Subcutaneous abdominal adipose tissue (tissue), 5 donors: ENCODE measurements around the gene DENND1A.

Source experiments
- H3K27ac ChIP-seq: one replicate; pipeline ENCODE4 v1.7.0; 2013; ENCODE audit warnings: low read depth, mild to moderate bottlenecking, inconsistent platforms, low read length, moderate library complexity
- H3K27me3 ChIP-seq, 5 donors: one replicate each; pipeline ENCODE4 v1.7.0; 2013; ENCODE audit warnings: low read length in 5 of 5, inconsistent platforms in 1 of 5; ENCODE audit not compliant: control insufficient read depth in 5 of 5, insufficient read depth in 4 of 5
- H3K36me3 ChIP-seq, 5 donors: one replicate each; pipeline ENCODE4 v1.7.0; 2013; ENCODE audit warnings: low read length in 5 of 5; ENCODE audit not compliant: control insufficient read depth in 5 of 5, insufficient read depth in 5 of 5
- H3K4me1 ChIP-seq, 5 donors: one replicate each; pipeline ENCODE4 v1.7.0; 2013; ENCODE audit warnings: low read length in 5 of 5, mild to moderate bottlenecking in 3 of 5, moderate library complexity in 1 of 5; ENCODE audit not compliant: control insufficient read depth in 5 of 5, insufficient read depth in 5 of 5
- H3K4me3 ChIP-seq, 5 donors: one replicate each; pipeline ENCODE4 v1.7.0; 2013; ENCODE audit warnings: low read length in 5 of 5, low read depth in 1 of 5
- H3K9ac ChIP-seq, 5 donors: one replicate each; pipeline ENCODE4 v1.7.0; 2013; ENCODE audit warnings: low read length in 5 of 5, mild to moderate bottlenecking in 4 of 5, moderate library complexity in 3 of 5
- H3K9me3 ChIP-seq, 5 donors: one replicate each; pipeline ENCODE4 v1.7.0; 2013; ENCODE audit warnings: low read length in 5 of 5; ENCODE audit not compliant: control insufficient read depth in 5 of 5
- donor health status: healthy.
- donor health status: healthy.
- donor health status: healthy.
- donor health status: healthy.
- donor health status: healthy.

DENND1A gene

GRCh38 chr9:123965801-123966686 lies 36.1 kb upstream of the DENND1A start:
- H3K4me1 ChIP-seq = no peaks in the 10 kb centered on the region
- H3K36me3 ChIP-seq = no peaks in the 10 kb centered on the region
- no peak overlapping the region for H3K9ac ChIP-seq
- no peak overlapping the region for H3K27ac ChIP-seq
- H3K9me3 ChIP-seq = no peaks in the 10 kb centered on the region
- peaks cover 3 to 15% (median 10%) of the 10 kb centered on the region in 5 donors for H3K27me3 ChIP-seq
- no peak overlapping the region for H3K4me3 ChIP-seq

GRCh38 chr9:123964761-123965160 lies 34.8 kb upstream of the DENND1A start:
- Histone ChIP-seq H3K9ac (no peak overlapping the region), H3K4me1 (no peaks in the 10 kb centered on the region), H3K27ac (no peak overlapping the region), H3K36me3 (no peaks in the 10 kb centered on the region), H3K4me3 (no peak overlapping the region), H3K27me3 (peaks cover 0 to 11% (median 0%) of the 10 kb centered on the region in 5 donors), H3K9me3 (peaks cover 0 to under 1% (median 0%) of the 10 kb centered on the region in 5 donors)

- H3K9ac ChIP-seq = no peak overlapping the region
- peaks cover 0 to 11% (median 0%) of the 10 kb centered on the region in 5 donors for H3K27me3 ChIP-seq
- H3K27ac ChIP-seq = no peak overlapping the region
- no peak overlapping the region for H3K4me3 ChIP-seq
- H3K36me3 ChIP-seq = no peaks in the 10 kb centered on the region
- H3K4me1 ChIP-seq = no peaks in the 10 kb centered on the region
- H3K9me3 ChIP-seq = peaks cover 0 to 6% (median 4%) of the 10 kb centered on the region in 5 donors
Measured at GRCh38 chr9:123960965-123961364, 31.0 kb upstream of the DENND1A start.

GRCh38 chr9:123960366-123960765 lies 30.4 kb upstream of the DENND1A start:
- no peaks in the 10 kb centered on the region for H3K36me3 ChIP-seq
- peaks cover 0 to under 1% (median 0%) of the 10 kb centered on the region in 5 donors for H3K4me1 ChIP-seq
- no peak overlapping the region for H3K4me3 ChIP-seq
- H3K27ac ChIP-seq = no peak overlapping the region
- peaks cover 0 to 11% (median 0%) of the 10 kb centered on the region in 5 donors for H3K27me3 ChIP-seq
- H3K9ac ChIP-seq = no peak overlapping the region
- H3K9me3 ChIP-seq = peaks cover 0 to 6% (median 4%) of the 10 kb centered on the region in 5 donors

- Histone ChIP-seq H3K4me1 (peaks cover 0 to 6% (median 5%) of the 10 kb centered on the region in 5 donors), H3K4me3 (no peak overlapping the region), H3K27me3 (peaks cover 0 to 6% (median 0%) of the 10 kb centered on the region in 5 donors), H3K27ac (no peak overlapping the region), H3K9ac (no peak overlapping the region), H3K36me3 (no peaks in the 10 kb centered on the region), H3K9me3 (peaks cover 0 to 6% (median 4%) of the 10 kb centered on the region in 5 donors)
Measured at GRCh38 chr9:123959787-123960186, 29.9 kb upstream of the DENND1A start.

GRCh38 chr9:123957731-123958130 lies 27.8 kb upstream of the DENND1A start:
- peaks cover 2 to 25% (median 20%) of the 10 kb centered on the region in 5 donors for H3K4me1 ChIP-seq
- H3K9me3 ChIP-seq = peaks cover 0 to 6% (median 4%) of the 10 kb centered on the region in 5 donors

GRCh38 chr9:123957168-123957721 lies 27.3 kb upstream of the DENND1A start:
- H3K36me3 ChIP-seq = no peaks in the 10 kb centered on the region
- peaks cover 0 to 6% (median 4%) of the 10 kb centered on the region in 5 donors for H3K9me3 ChIP-seq
- peaks cover 2 to 25% (median 20%) of the 10 kb centered on the region in 5 donors for H3K4me1 ChIP-seq
- no peak overlapping the region for H3K4me3 ChIP-seq
- H3K9ac ChIP-seq = no peak overlapping the region
- no peak overlapping the region for H3K27ac ChIP-seq
- H3K27me3 ChIP-seq = peaks cover 0 to 6% (median 0%) of the 10 kb centered on the region in 5 donors

More at GRCh38 chr9:123957731-123958130, 27.8 kb upstream of the DENND1A start:
- H3K27ac ChIP-seq = no peak overlapping the region
- no peak overlapping the region for H3K9ac ChIP-seq
- H3K4me3 ChIP-seq = no peak overlapping the region
- H3K27me3 ChIP-seq = peaks cover 0 to 6% (median 0%) of the 10 kb centered on the region in 5 donors
- H3K36me3 ChIP-seq = no peaks in the 10 kb centered on the region

- H3K4me1 ChIP-seq = peaks cover 2 to 25% (median 20%) of the 10 kb centered on the region in 5 donors
- H3K27me3 ChIP-seq = peaks cover 0 to 2% (median 0%) of the 10 kb centered on the region in 5 donors
- H3K4me3 ChIP-seq = no peak overlapping the region
- H3K27ac ChIP-seq = no peak overlapping the region
- peaks cover 0 to 6% (median 4%) of the 10 kb centered on the region in 5 donors for H3K9me3 ChIP-seq
- H3K9ac ChIP-seq = no peak overlapping the region
- no peaks in the 10 kb centered on the region for H3K36me3 ChIP-seq
Measured at GRCh38 chr9:123955637-123956036, 25.7 kb upstream of the DENND1A start.

- peaks cover 0 to 2% (median 0%) of the 10 kb centered on the region in 5 donors for H3K27me3 ChIP-seq
- H3K27ac ChIP-seq = peak overlapping the region; percentile 6
Measured at GRCh38 chr9:123954518-123955280, 24.8 kb upstream of the DENND1A start.

More at GRCh38 chr9:123954518-123955280, 24.8 kb upstream of the DENND1A start:
- Histone ChIP-seq H3K9me3 (peaks cover 0 to 4% (median 4%) of the 10 kb centered on the region in 5 donors), H3K36me3 (no peaks in the 10 kb centered on the region), H3K4me3 (peak overlapping the region in 1 of 5 donors; percentile 2), H3K9ac (no peak overlapping the region), H3K4me1 (peaks cover 2 to 25% (median 20%) of the 10 kb centered on the region in 5 donors)
